ENCODE data around the gene PPAT.

- TF ChIP-seq EZH2 (IDR thresholded peaks at IDR 0.05; ENCODE audit: borderline replicate concordance, low read length), result no peak
- TF ChIP-seq CTCF (conservative IDR thresholded peaks at IDR 0.05 in 1 of 2, IDR thresholded peaks at IDR 0.05 in 1 of 2; ENCODE audit: extremely low read depth in 1 of 2, insufficient read depth in 1 of 2, low read depth in 1 of 2, low read length in 2 of 2), result no peak
These were observed 49.3 kb downstream of the PPAT start for GRCh38 chr4:56386091-56386490.

Measured in mammary epithelial cell (primary cell).